Measurements from ENCODE around the gene DMBT1.

DMBT1 gene

DNA sequence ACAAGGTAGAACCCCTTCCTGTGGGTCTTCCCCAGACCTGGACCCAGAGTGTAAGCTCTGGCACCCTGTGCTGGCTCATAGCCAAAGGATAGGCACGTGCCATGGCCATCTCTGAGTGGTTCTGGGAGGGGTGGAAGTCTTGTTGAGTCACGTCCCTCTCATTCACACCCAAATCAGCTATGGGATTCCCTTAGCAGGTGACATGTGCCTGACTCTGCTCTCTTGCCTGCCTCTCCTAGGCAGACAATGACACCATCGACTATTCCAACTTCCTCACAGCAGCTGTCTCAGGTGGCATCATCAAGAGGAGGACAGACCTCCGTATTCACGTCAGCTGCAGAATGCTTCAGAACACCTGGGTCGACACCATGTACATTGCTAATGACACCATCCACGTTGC, 79.2 kb downstream of the DMBT1 start:
- TF ChIP-seq, protein P1, sequence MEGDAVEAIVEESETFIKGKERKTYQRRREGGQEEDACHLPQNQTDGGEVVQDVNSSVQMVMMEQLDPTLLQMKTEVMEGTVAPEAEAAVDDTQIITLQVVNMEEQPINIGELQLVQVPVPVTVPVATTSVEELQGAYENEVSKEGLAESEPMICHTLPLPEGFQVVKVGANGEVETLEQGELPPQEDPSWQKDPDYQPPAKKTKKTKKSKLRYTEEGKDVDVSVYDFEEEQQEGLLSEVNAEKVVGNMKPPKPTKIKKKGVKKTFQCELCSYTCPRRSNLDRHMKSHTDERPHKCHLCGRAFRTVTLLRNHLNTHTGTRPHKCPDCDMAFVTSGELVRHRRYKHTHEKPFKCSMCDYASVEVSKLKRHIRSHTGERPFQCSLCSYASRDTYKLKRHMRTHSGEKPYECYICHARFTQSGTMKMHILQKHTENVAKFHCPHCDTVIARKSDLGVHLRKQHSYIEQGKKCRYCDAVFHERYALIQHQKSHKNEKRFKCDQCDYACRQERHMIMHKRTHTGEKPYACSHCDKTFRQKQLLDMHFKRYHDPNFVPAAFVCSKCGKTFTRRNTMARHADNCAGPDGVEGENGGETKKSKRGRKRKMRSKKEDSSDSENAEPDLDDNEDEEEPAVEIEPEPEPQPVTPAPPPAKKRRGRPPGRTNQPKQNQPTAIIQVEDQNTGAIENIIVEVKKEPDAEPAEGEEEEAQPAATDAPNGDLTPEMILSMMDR (IDR thresholded peaks at IDR 0.05; ENCODE audit: low read length, missing control alignments) = no peak
- no peak overlapping the region for H3K4me3 ChIP-seq (replicated peaks; ENCODE audit: low read depth, low read length)
- DNase-seq (ENCODE audit: low read depth) = no peak

DNA sequence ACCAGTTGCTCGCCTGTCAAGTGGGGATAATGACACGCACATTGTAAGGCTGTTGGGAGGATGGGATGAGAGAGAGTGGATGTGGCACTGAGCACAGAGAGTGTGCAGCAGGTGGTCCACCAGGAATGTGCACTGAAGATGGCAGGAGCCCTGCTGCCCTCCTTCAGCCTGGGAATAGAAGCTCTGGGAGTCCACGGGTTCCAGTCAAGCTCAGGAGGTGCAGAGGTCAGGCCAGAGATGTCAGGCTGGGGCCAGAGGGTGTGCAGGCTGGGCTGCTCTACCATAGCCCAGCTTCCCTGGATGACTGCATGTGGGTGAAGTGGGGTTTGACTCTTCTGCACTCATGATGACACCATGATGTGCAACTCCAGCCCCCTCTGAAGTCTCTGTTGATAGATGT, 80.4 kb downstream of the DMBT1 start:
- no peak for DNase-seq (ENCODE audit: low read depth)
- TF ChIP-seq, protein P1 (IDR thresholded peaks at IDR 0.05; ENCODE audit: low read length, missing control alignments) = no peak
- no peak overlapping the region for H3K4me3 ChIP-seq (replicated peaks; ENCODE audit: low read depth, low read length)

DNA sequence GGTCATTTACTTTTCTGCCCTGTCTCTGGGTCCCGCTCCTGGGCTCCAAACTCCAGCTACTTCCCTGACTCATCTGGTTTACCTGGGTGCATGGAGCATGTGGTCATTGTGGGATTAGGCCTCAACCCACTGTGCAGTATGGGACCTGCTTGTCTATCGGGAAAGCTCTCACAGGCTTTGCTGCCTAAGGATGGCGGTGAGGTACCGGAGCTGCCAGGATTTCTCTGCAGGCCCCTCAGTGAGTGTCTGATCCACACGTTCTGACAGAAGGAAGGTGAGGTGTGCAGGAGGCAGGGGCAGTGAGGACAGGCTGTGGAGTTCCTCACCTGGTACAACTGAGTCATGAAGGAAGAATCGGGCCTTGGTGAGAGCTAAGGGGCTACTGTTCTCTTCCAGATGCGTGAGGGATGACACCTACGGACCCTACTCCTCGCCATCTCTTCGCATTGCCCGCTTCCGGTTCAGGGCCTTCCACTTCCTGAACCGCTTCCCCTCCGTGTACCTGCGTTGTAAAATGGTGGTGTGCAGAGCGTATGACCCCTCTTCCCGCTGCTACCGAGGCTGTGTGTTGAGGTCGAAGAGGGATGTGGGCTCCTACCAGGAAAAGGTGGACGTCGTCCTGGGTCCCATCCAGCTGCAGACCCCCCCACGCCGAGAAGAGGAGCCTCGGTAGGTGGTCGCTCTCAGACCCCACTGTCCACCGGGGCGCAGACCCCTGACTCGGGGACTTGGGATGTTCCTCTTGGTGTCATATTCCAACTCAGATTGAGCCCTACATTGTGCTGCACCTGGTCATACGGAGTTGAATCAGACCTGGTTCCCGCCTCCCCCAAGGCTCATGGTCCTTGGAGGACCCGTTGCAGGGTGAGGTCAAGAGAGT, 82.4 kb downstream of the DMBT1 start:
- TF ChIP-seq, protein P1 (IDR thresholded peaks at IDR 0.05; ENCODE audit: low read length, missing control alignments) = no peak
- no peak for DNase-seq (ENCODE audit: low read depth)
- H3K4me3 ChIP-seq (replicated peaks; ENCODE audit: low read depth, low read length) = no peak overlapping the region

DNA sequence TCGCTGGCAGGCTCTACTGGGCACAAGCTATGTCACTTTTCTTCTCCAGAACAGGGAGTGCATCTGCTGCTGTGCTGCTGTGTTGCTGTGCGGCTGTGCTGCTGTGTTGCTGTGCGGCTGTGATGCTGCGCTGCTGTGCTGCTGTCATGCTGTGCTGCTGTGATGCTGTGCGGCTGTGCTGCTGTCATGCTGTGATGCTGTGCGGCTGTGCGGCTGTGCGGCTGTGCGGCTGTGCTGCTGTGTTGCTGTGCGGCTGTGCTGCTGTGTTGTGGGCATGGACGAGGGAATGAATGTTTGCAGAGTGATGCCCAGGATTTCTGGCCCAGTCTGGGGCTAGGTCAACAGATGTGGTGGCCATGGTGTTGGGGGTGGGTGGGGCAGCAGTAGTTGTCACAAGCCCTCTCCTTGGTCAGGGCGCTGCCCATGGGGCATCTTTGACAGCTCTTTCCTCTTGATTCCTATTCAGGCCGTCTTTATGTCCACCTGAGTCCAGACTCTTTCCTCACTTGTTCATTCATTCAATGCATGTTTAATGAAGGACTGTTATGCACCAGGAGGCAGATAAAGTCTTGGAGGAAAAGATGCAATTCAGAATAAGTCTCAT, 83.5 kb downstream of the DMBT1 start:
- H3K4me3 ChIP-seq (replicated peaks; ENCODE audit: low read depth, low read length) = no peak overlapping the region
- no peak for DNase-seq (ENCODE audit: low read depth)
- TF ChIP-seq, protein P1 (IDR thresholded peaks at IDR 0.05; ENCODE audit: low read length, missing control alignments) = no peak

DNA sequence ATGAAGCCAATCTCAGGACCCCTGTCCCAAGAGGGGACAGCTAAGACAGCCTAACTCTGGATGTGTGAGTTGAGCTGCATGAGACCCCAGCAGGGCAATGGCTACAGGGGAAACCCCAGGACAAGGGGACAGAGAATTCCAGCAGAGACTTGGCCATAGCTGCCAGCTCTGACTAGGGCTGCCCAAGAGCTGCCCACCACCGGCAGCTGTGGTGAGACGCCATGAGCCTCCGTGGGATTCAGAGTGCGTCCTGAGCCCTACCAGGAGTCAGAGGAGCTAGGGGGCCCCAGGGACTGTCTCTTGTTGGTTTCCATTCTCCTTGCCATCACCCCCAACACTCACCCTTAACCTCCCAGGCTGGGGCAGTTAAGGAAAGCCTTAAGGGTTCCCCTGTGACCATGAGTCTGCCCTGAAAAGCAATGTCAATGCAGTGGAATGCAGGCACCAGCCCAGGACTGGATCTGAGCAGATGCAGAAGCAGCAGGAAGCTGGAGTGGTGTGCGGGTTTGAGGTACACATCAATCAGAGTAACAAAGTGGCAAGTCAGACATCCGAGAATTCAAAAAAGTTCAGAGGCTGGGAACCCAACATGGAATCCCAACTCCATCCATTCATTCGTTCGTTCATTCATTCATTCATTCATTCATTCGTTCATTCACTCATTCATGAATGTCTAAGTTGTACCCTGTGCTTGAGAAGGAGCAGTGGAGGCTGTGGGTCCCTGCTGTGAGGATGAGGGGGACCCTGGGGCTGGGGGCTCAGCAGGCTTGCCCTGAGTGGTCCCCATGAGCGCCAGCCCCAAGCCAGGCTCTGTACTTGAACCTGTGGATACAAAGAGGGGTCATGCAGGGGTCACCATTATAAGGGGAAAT, 86.2 kb downstream of the DMBT1 start:
- no peak overlapping the region for H3K4me3 ChIP-seq (replicated peaks; ENCODE audit: low read depth, low read length)
- TF ChIP-seq, protein P1 (IDR thresholded peaks at IDR 0.05; ENCODE audit: low read length, missing control alignments) = no peak
- DNase-seq (ENCODE audit: low read depth) = no peak

DNA sequence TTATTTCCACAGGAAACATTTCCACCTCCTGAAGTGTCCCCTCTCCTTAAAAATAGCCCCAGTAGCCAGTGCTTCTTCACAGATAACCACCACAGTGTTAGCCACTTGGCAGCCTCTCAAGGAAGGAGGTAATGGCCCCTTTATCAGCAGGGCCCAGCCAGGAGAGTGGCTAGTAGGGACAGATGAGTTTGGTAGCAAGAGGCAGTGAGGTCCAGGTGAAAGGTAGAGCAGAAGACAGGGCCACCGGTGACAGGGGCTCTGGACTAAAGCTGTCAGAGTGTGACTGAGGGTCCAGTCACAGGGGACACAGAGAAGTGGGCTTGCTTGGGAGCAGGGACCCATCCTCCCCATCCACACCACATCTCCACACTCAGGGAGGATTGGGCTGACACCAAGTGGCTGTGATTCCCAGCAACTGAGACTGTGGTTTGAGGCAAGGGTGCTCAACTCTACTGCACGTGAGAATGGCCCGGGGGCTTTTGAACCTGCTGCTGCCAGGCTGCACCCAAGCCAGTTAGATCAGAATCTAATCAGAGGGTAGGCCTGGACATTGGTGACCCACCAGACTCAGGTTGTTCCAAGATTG, 86.9 kb downstream of the DMBT1 start:
- no peak overlapping the region for H3K4me3 ChIP-seq (replicated peaks; ENCODE audit: low read depth, low read length)
- TF ChIP-seq, protein P1 (IDR thresholded peaks at IDR 0.05; ENCODE audit: low read length, missing control alignments) = no peak
- DNase-seq (ENCODE audit: low read depth) = no peak
